ENCODE results near the gene SLC27A1.

SLC27A1 gene

DNA sequence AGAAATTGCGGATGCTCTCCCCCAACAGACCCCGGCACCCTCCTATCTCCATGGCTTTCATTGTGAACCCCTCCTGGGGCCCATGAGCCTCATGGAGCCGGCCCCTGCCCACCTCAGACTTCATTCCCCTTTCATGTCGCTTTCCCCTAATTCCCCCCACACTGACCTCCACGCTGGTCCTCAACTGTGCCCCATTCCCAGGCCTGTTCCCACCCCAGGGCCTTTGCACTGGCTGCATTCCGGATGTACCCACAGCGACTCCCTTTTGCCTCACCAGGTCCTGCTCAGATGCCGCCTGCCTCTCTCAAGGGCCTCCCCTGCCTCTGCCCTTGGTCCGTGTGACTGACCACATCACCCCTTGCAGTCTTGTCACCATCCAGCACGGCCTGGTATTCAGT, 13.3 kb downstream of the SLC27A1 start:
- TF ChIP-seq, protein P1, sequence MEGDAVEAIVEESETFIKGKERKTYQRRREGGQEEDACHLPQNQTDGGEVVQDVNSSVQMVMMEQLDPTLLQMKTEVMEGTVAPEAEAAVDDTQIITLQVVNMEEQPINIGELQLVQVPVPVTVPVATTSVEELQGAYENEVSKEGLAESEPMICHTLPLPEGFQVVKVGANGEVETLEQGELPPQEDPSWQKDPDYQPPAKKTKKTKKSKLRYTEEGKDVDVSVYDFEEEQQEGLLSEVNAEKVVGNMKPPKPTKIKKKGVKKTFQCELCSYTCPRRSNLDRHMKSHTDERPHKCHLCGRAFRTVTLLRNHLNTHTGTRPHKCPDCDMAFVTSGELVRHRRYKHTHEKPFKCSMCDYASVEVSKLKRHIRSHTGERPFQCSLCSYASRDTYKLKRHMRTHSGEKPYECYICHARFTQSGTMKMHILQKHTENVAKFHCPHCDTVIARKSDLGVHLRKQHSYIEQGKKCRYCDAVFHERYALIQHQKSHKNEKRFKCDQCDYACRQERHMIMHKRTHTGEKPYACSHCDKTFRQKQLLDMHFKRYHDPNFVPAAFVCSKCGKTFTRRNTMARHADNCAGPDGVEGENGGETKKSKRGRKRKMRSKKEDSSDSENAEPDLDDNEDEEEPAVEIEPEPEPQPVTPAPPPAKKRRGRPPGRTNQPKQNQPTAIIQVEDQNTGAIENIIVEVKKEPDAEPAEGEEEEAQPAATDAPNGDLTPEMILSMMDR (conservative IDR thresholded peaks at IDR 0.05) = no peak
- no peak overlapping the region for H3K27ac ChIP-seq

DNA sequence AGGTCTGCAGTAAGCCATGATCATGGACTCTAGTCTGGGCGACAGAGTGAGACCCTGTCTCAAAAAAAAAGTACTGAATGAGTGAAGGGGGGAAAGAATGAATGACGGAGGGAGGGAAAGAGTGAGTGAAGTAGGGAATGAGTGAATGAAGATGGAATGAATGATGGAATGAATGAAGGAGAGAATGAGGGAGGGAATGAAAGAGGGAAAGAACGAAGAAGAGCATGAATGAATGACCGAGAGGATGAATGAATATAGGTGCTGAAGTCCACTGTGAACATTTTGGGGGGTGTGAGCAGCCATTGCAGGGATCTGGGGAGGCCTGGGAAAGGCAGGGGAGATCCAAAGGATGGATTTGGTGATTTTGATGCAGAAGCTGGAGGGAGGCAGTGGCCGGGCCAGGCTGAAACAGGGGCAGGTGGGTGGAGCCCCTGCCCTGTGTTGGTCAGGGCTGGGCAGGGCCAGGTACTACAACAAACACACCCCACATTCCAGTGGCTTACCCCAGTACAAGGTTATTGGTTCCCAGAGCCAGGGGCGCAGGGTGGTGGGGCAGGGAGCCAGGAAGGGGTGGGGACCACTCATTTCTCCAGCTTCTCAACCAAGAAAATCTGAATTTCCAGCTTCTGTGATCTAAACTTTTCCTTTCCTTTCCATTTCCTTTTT, 14.3 kb downstream of the SLC27A1 start:
- no peak overlapping the region for H3K27ac ChIP-seq
- TF ChIP-seq, protein P1 (conservative IDR thresholded peaks at IDR 0.05) = no peak

DNA sequence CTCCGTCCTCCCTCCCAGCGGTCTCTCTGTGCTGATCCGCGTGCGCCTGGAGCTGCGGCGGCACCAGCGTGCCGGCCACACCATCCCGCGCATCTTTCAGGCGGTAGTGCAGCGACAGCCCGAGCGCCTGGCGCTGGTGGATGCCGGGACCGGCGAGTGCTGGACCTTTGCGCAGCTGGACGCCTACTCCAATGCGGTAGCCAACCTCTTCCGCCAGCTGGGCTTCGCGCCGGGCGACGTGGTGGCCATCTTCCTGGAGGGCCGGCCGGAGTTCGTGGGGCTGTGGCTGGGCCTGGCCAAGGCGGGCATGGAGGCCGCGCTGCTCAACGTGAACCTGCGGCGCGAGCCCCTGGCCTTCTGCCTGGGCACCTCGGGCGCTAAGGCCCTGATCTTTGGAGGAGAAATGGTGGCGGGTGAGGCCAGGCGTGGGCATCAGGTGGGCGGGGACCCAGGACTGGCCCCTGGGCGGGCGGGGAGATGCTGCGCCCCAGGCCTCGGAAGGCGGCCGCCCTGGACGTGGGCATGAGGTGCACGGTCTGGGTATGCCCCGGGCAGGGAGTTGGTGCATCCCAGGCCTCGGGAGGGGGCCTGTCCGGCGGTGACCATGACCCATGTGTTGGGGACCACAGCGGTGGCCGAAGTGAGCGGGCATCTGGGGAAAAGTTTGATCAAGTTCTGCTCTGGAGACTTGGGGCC, 16.4 kb downstream of the SLC27A1 start:
- TF ChIP-seq, protein P1 (conservative IDR thresholded peaks at IDR 0.05) = no peak
- H3K27ac ChIP-seq = no peak overlapping the region

DNA sequence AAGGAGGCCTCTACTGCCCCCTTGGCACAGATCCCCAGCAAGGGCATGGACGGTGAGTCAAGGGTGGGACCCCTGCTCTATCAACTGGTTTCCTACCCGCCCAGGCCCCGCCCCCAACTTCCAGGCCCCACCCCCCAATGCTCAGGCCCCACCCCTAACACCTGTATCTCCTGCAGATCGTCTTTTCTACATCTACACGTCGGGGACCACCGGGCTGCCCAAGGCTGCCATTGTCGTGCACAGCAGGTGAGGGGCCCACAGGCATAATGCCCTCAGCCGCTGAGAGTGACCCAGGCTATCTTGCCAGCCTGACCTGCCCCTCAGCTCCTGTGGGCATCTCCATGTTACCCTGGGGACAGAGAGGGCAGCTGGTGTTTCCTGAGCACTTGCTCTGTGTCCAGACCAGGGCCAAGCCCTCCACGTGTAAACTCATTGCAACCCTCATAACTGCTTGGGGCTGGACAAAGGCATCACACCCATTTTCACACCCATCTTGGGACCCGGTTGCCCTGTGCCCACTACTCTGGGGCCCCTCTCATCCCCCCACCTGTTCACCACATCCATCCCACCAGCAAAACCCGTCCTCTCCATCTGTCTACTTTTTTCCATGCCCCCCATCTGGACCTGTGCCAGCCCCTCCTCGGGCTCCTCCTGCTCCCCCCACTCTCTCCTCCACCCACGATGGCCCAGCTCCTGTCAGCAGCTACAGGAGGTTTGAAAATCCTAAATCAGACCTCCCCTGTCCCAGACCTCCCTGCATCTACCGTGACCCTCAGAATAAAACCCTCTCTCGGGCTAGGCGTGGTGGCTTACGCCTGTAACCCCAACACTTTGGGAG, 17.2 kb downstream of the SLC27A1 start:
- TF ChIP-seq, protein P1 (conservative IDR thresholded peaks at IDR 0.05) = no peak
- peak overlapping the region; percentile 54; the same call in 1 of the 2 replicates for H3K27ac ChIP-seq

DNA sequence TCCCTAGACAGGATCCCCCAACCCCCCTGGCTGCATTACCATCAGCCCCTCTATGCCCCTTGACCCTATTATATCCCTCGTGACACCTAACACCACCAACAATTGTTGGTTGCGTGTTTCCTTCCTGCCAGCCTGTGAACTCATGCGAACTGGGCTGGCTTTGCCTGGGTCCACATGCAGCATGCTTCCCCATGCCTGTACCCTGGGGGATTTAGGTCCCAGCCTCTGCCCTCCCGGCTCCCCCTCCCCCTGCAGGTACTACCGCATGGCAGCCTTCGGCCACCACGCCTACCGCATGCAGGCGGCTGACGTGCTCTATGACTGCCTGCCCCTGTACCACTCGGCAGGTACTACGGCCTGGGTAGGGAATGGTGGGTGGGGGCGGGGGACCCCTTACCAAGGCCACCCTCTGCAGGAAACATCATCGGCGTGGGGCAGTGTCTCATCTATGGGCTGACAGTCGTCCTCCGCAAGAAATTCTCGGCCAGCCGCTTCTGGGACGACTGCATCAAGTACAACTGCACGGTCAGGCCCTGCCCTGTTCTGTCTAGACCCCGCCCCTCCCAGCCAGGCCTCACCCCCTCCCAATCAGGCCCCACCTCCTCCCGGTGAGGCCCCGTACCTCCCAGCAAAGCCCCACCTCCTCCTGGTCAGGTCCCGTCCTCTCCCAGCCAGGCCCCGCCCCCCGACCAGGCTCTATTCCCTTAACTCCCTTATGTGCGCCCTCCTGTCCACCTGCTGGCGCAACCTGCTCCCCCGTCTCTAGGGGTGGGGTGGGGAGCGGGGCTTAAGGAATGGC, 18.5 kb downstream of the SLC27A1 start:
- H3K27ac ChIP-seq = peak overlapping the region; percentile 54
- TF ChIP-seq, protein P1 (conservative IDR thresholded peaks at IDR 0.05) = peak; percentile 75

DNA sequence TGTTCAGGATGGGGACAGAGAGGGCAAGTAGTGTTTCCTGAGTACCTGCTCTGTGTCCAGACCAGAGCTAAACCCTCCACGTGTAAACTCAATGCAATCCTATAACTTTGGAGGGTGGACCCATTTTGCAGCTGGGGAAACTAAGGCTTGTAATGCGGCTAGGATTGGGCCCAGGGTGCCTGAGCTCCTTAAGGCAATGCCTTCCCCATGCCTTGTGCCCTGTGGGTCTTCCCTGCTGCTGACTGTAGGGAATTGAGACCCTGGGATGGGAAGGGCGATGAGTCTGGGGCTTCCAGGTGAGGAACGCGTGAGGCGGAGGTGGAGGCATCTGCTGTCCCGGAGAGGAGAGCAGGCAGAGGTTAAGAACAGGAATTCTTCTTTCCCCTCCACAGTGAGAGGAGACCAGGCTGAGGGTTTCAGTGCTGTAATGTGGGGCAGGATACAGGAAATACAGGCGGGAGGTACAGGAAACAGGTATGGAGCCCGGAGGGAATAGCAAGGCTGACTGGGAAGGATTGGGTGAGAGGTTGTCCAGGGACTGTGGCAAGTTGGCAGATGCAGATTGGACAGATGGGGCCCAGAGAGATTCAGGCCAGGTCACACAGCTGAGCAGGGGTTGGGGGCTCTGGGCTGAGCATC, 19.2 kb downstream of the SLC27A1 start:
- H3K27ac ChIP-seq = peak overlapping the region; percentile 54; the same call in 1 of the 2 replicates
- TF ChIP-seq, protein P1 (conservative IDR thresholded peaks at IDR 0.05) = peak; percentile 37

All from VCaP (cell line).